Measurements from ENCODE around the gene MUC5B. TPM values are rescaled to one million over a fixed set of nuclear protein-coding genes. Genes with fewer than 3 reads are reported as not detected.

MUC5B gene, protein sequence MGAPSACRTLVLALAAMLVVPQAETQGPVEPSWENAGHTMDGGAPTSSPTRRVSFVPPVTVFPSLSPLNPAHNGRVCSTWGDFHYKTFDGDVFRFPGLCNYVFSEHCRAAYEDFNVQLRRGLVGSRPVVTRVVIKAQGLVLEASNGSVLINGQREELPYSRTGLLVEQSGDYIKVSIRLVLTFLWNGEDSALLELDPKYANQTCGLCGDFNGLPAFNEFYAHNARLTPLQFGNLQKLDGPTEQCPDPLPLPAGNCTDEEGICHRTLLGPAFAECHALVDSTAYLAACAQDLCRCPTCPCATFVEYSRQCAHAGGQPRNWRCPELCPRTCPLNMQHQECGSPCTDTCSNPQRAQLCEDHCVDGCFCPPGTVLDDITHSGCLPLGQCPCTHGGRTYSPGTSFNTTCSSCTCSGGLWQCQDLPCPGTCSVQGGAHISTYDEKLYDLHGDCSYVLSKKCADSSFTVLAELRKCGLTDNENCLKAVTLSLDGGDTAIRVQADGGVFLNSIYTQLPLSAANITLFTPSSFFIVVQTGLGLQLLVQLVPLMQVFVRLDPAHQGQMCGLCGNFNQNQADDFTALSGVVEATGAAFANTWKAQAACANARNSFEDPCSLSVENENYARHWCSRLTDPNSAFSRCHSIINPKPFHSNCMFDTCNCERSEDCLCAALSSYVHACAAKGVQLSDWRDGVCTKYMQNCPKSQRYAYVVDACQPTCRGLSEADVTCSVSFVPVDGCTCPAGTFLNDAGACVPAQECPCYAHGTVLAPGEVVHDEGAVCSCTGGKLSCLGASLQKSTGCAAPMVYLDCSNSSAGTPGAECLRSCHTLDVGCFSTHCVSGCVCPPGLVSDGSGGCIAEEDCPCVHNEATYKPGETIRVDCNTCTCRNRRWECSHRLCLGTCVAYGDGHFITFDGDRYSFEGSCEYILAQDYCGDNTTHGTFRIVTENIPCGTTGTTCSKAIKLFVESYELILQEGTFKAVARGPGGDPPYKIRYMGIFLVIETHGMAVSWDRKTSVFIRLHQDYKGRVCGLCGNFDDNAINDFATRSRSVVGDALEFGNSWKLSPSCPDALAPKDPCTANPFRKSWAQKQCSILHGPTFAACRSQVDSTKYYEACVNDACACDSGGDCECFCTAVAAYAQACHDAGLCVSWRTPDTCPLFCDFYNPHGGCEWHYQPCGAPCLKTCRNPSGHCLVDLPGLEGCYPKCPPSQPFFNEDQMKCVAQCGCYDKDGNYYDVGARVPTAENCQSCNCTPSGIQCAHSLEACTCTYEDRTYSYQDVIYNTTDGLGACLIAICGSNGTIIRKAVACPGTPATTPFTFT (N-terminal part only)
- total RNA-seq: not detected in 2 replicates

GRCh38 chr11:1222491-1223345 lies at the start of gene MUC5B:
TSS of gene MUC5B (plus strand) at chr11:1223066. CDS start at chr11:1223124, 58 bp downstream.

DNA sequence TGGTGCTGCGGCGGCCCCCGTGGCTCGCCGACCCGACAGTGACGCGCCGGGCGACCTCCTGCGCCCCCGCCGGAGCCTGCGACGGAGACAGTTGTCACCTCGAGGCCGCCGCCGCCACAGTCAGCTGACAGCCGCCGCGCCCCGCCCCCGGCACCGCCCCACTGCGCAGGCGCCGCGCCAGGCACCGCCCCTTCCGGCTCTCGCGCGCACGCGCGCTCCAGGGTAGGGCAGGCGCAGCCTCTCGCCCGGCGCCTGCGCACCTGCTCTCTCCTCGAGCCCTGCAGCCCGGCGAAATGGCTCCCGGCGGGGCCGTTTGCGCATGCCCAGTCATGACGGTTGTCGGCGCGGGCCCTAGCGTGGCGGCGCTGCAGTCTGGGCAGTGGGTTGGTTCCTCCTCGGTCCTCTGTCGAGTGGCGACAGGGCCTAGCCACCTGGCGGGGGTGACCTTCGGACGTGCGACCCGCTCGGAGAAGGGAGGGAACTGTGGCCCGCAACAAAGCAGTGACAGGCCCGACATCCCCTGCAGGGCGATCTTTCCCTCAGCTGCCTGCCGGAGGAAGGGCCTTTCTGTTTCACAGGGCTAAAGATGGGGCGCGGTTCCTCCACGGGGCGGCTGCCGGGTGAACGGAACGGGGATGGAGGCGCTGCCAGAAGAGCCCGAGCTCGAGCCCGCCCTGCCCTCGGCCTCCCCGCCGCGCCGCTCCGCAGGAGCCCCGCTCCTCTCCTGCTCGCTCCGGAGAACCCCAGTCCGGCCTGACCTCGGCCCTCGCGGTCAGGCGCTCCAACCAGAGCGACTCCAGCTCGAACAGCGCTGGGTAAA lies 86.8 kb downstream of the MUC5B start, which contains the start of gene TOLLIP:
Gene TOLLIP, minus strand, starts transcription at position 135 of the 820 bp plus-strand sequence. Its CDS starts 134 bp downstream, at position 1.

Other genes with a start within 250 kb of the MUC5B start
- not detected in 2 replicates for gene MUC6, start 186.3 kb upstream of the MUC5B start, total RNA-seq
- gene MUC2, start 148.2 kb upstream of the MUC5B start, total RNA-seq: not detected in 2 replicates
- not detected in 2 replicates for gene MUC5AC, start 65.1 kb upstream of the MUC5B start, total RNA-seq
- gene TOLLIP, start 86.6 kb downstream of the MUC5B start, total RNA-seq: 37.4 and 46.6 TPM in 2 replicates
- gene BRSK2, start 166.9 kb downstream of the MUC5B start, total RNA-seq: not detected in 2 replicates

Measured in mammary microvascular endothelial cell (primary cell).